ENCODE data around the gene PYDC1. TPM values are rescaled to one million over a fixed set of nuclear protein-coding genes. Genes with fewer than 3 reads are reported as not detected.

The PYDC1 gene
- total and polyA plus RNA-seq, 2 of the 8 experiments (the other 6 are each of a cell fraction or from before 2014, with no cell fraction given), result 3.5 to 11.1 TPM

GRCh38 chr16:31199430-31200041 is 17.4 kb downstream of the PYDC1 start:
- H4K20me1 ChIP-seq (replicated peaks in 1 of 2; ENCODE audit: control insufficient read depth in 1 of 2, insufficient read depth in 2 of 2, low read length in 2 of 2), result peaks cover 4 to 17% of the 10 kb centered on the region in 2 experiments
- no peak overlapping the region for H2BK5ac ChIP-seq (ENCODE audit: low read depth, low read length)
- no peak overlapping the region for H3K4ac ChIP-seq (replicated peaks; ENCODE audit: insufficient read length, low read depth, low read length)
- H3K36me3 ChIP-seq (ENCODE audit: control insufficient read depth in 2 of 4, insufficient read depth in 4 of 4, low read length in 3 of 4), result peaks cover 5 to 21% (median 20%) of the 10 kb centered on the region in 4 experiments
- no peak overlapping the region for H2AK5ac ChIP-seq (ENCODE audit: low read depth, low read length)
- H3K27me3 ChIP-seq (replicated peaks in 1 of 4; ENCODE audit: control insufficient read depth in 3 of 4, extremely low read depth in 1 of 4, insufficient read depth in 3 of 4, low read length in 3 of 4), result peaks cover 0 to 6% (median 3%) of the 10 kb centered on the region in 4 experiments; a peak in 3 of 7 replicates
- H3K23me2 ChIP-seq (ENCODE audit: low read depth, low read length), result peaks cover 15% of the 10 kb centered on the region; the same call in 1 of the 2 replicates
- H3K23ac ChIP-seq (ENCODE audit: insufficient read length), result no peak overlapping the region
- no peak for FAIRE-seq
- H2AFZ ChIP-seq (ENCODE audit: low read length), result no peak overlapping the region
- no peak overlapping the region for H2BK20ac ChIP-seq (ENCODE audit: low read length)
- peaks cover 0 to 7% (median 4%) of the 10 kb centered on the region in 4 experiments; a peak in 5 of 7 replicates for H3K4me1 ChIP-seq (replicated peaks in 1 of 4; ENCODE audit: control insufficient read depth in 3 of 4, insufficient read depth in 4 of 4, low read length in 3 of 4)
- POLR2A ChIA-PET (ENCODE audit: partially characterized antibody), result interaction anchor here (2.9 to 24.0 kb wide), 5 partner anchors 2 to 133 kb away, joined by 23 to 430 read pairs (median 407); partner anchors contain the start of genes FUS, PYCARD, PYDC1 and TRIM72
- no peak overlapping the region for H3K4me2 ChIP-seq (ENCODE audit: insufficient read depth in 1 of 2, low read depth in 2 of 2, low read length in 2 of 2)
- 84% methylated on average over 5 of the region's 5 CpGs; no CpG with 5 or more reads in 1 of the 2 experiments for WGBS, 2 experiments (ENCODE audit: extremely low coverage in 1 of 2, insufficient coverage in 1 of 2, insufficient read length in 1 of 2, insufficient replicate concordance in 2 of 2, low coverage in 1 of 2, low lambda C conversion rate in 2 of 2, missing lambda C conversion rate in 1 of 2)
- no peak overlapping the region for H2BK120ac ChIP-seq (replicated peaks; ENCODE audit: low read depth, low read length)
- H4K5ac ChIP-seq (ENCODE audit: insufficient read length, low read depth, low read length), result no peak overlapping the region
- DNase-seq (ENCODE audit: low read depth in 1 of 2, low spot score in 2 of 2), result no peak
- no peak overlapping the region for H3K18ac ChIP-seq (ENCODE audit: extremely low read depth, low read length)
- no peak overlapping the region for H3K4me3 ChIP-seq (ENCODE audit: extremely low read depth in 1 of 4, insufficient read depth in 2 of 4, low read depth in 3 of 4, low read length in 4 of 4)
- H3K9me3 ChIP-seq (ENCODE audit: insufficient read depth in 2 of 2, low read depth in 1 of 2, low read length in 1 of 2), result no peaks in the 10 kb centered on the region
- TF ChIP-seq NANOG (IDR thresholded peaks at IDR 0.05; ENCODE audit: insufficient read depth, low read depth, low read length, poor library complexity, severe bottlenecking), result no peak
- TF ChIP-seq SRF (IDR thresholded peaks at IDR 0.05; ENCODE audit: low read depth, low read length), result no peak
- peak; percentile 30 for TF ChIP-seq POLR2AphosphoS5 (IDR thresholded peaks at IDR 0.05; ENCODE audit: low read depth, low read length)
- CTCF ChIA-PET (ENCODE audit: partially characterized antibody), result interaction anchor here (2.1 to 2.2 kb wide), 3 partner anchors 134 to 251 kb away, joined by 5 to 10 read pairs (median 8); no protein-coding TSS in a partner anchor
- H3K27ac ChIP-seq (ENCODE audit: low read depth, low read length), result no peak overlapping the region
- H4K8ac ChIP-seq (ENCODE audit: extremely low read depth, insufficient read depth, low read length), result no peak overlapping the region
- peaks cover 9% of the 10 kb centered on the region for H3K79me1 ChIP-seq (ENCODE audit: low read depth, low read length)
- H2BK15ac ChIP-seq (ENCODE audit: low read length), result no peak overlapping the region
- H3K9ac ChIP-seq (replicated peaks in 1 of 4; ENCODE audit: extremely low read depth in 1 of 4, low read depth in 3 of 4, low read length in 3 of 4), result no peak overlapping the region
- no peak overlapping the region for H2BK12ac ChIP-seq (ENCODE audit: low read depth, low read length)
- H3K56ac ChIP-seq (replicated peaks; ENCODE audit: insufficient read length, low read depth, low read length), result no peak overlapping the region
- no peak overlapping the region for H3K14ac ChIP-seq (ENCODE audit: insufficient read length)
- H3K79me2 ChIP-seq (ENCODE audit: control insufficient read depth in 1 of 2, insufficient read depth in 2 of 2, low read length in 2 of 2), result 0 out of 4 replicates have a peak, but pooled peaks cover 0 to 3% of the 10 kb centered on the region in 2 experiments
- H4K91ac ChIP-seq (replicated peaks; ENCODE audit: insufficient read length, low read length), result no peak overlapping the region

Measured in H1 (cell line).